OCI-LY7 (cell line): ENCODE measurements around the gene TOM1L2. TPM values are rescaled to one million over a fixed set of nuclear protein-coding genes. Genes with fewer than 3 reads are reported as not detected.

ENCODE experiments used
- BruUV-seq: library from RNA; stranded (reverse); fragments of 400-500 nt; replicated peaks from 2 replicates; lab custom pipeline; 2021; lab: Mats Ljungman, UMichigan
- CTCF ChIA-PET: fragments of 300-600 bp; sonication (Branson Sonifier 250); formaldehyde crosslinking; loops from one replicate; lab custom pipeline; 2022; ENCODE audit warnings: antibody characterized with exemption; ENCODE audit not compliant: unreplicated experiment; lab: Charles Lee
- POLR2A ChIA-PET: fragments of 300-600 bp; sonication (Branson Sonifier 250); formaldehyde crosslinking; loops from one replicate; lab custom pipeline; 2022; ENCODE audit warnings: antibody characterized with exemption; lab: Charles Lee
- DNase-seq: peaks from one replicate; pipeline ENCODE4 v3.0.0-alpha.2; 2015; ENCODE audit warnings: low spot score
- H2AFZ ChIP-seq: fragments of 200-600 bp; sonication (generic), shearing (Covaris generic); 2 replicates; pipeline ENCODE4 v1.6.1; 2014; ENCODE audit warnings: mild to moderate bottlenecking, antibody characterized with exemption, low read length, moderate library complexity
- H3K27ac ChIP-seq: fragments of 200-600 bp; sonication (generic); 2 replicates; pipeline ENCODE4 v1.5.1; 2014; ENCODE audit warnings: mixed run types, low read depth, mild to moderate bottlenecking, moderate library complexity, low read length, inconsistent platforms; ENCODE audit not compliant: poor library complexity, severe bottlenecking
- H3K36me3 ChIP-seq: fragments of 200-600 bp; sonication (generic); 2 replicates; pipeline ENCODE4 v1.6.1; 2014; ENCODE audit warnings: mild to moderate bottlenecking, antibody characterized with exemption, low read length, moderate library complexity, mixed read lengths; ENCODE audit not compliant: insufficient read depth
- H3K4me1 ChIP-seq: fragments of 200-600 bp; sonication (generic); 2 replicates; pipeline ENCODE4 v1.5.1; 2014; ENCODE audit warnings: mild to moderate bottlenecking, low read length; ENCODE audit not compliant: insufficient read depth, poor library complexity, severe bottlenecking
- H3K4me2 ChIP-seq: fragments of 200-600 bp; sonication (generic); 2 replicates; pipeline ENCODE4 v1.6.1; 2014; ENCODE audit warnings: mild to moderate bottlenecking, low read length
- H3K4me3 ChIP-seq: fragments of 200-600 bp; sonication (generic); 2 replicates; pipeline ENCODE4 v1.5.1; 2014; ENCODE audit warnings: mild to moderate bottlenecking, low read depth, low read length; ENCODE audit not compliant: poor library complexity, severe bottlenecking
- H3K79me2 ChIP-seq: fragments of 200-600 bp; sonication (generic); 2 replicates; pipeline ENCODE4 v1.6.1; 2016; ENCODE audit warnings: low read depth, mild to moderate bottlenecking, low read length, moderate library complexity, mixed read lengths; ENCODE audit not compliant: insufficient read depth
- H3K9me2 ChIP-seq: fragments of 200-600 bp; sonication (generic); 2 replicates; pipeline ENCODE4 v1.6.1; 2016; ENCODE audit warnings: mild to moderate bottlenecking, low read length, mixed read lengths; ENCODE audit not compliant: insufficient read depth
- H3K9me3 ChIP-seq: fragments of 200-600 bp; sonication (generic); 2 replicates; pipeline ENCODE4 v1.6.1; 2014; ENCODE audit warnings: mild to moderate bottlenecking, mixed run types, low read length, mixed read lengths
- H4K20me1 ChIP-seq: fragments of 200-600 bp; sonication (generic); 2 replicates; pipeline ENCODE4 v1.6.1; 2014; ENCODE audit warnings: mild to moderate bottlenecking, antibody characterized with exemption, low read length, moderate library complexity, mixed read lengths; ENCODE audit not compliant: insufficient read depth
- CTCF ChIP-seq: fragments of 200-600 bp; sonication (generic); conservative IDR thresholded peaks from 2 replicates; pipeline ENCODE4 v1.5.1; 2014; ENCODE audit warnings: mild to moderate bottlenecking, antibody characterized with exemption, low read length, moderate library complexity, mixed read lengths
- EZH2phosphoT487 ChIP-seq: fragments of 200-600 bp; sonication (generic); IDR thresholded peaks from 2 replicates; pipeline ENCODE4 v1.6.1; 2018; ENCODE audit warnings: low read depth, borderline replicate concordance, mild to moderate bottlenecking, mixed run types, antibody characterized with exemption, low read length, moderate library complexity, mixed read lengths
- intact Hi-C: fragments of 100-400 bp; cut with micrococcal nuclease; formaldehyde crosslinking; loops from one replicate; pipeline ENCODE4 v1.10.0; 2022; ENCODE audit not compliant: unreplicated experiment
- total RNA-seq, 2 experiments: library from RNA; depleted of rRNA in 1 of 2; stranded (reverse); fragments of >200 nt in 1 of 2; shearing (Covaris generic) in 1 of 2; gene quantifications; 2 replicates each; pipeline ENCODE4 v1.2.3, GENCODE V29; 2014 to 2022

The TOM1L2 gene
- total RNA-seq, 2 experiments from 2014 or later = 4.9 to 14.3 TPM

DNA sequence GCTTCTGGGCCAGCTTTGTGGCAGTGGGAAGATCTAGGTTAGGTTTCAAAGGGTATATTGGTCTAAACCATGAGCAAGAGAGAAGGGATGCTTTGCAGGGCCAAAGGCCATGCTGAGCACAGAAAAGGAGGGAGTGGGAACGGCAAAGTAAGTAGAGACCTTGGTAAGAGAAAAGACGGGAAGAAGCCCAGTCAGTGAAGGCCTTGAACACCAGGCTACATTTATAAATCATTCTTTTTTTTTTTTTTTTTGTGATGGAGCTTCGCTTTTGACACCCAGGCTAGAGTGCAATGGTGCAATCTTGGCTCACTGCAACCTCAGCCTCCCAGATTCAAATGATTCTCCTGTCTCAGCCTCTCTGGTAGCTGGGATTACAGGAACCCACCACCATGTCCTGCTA is 18.1 kb downstream of the TOM1L2 start:
- no peaks in the 10 kb centered on the region for H3K9me3 ChIP-seq
- no peaks in the 10 kb centered on the region for H3K79me2 ChIP-seq
- H3K4me3 ChIP-seq = no peak overlapping the region
- no peaks in the 10 kb centered on the region for H3K9me2 ChIP-seq
- TF ChIP-seq CTCF = no peak
- no peak for TF ChIP-seq EZH2phosphoT487
- no peaks in the 10 kb centered on the region for H3K4me1 ChIP-seq
- POLR2A ChIA-PET = no interaction called here
- CTCF ChIA-PET = no interaction called here
- no peak overlapping the region for H3K4me2 ChIP-seq
- BruUV-seq = no TSS peak
- DNase-seq = no peak
- no peak overlapping the region for H3K27ac ChIP-seq
- no peaks in the 10 kb centered on the region; the same call in 1 of the 2 replicates for H4K20me1 ChIP-seq
- H3K36me3 ChIP-seq = no peaks in the 10 kb centered on the region
- H2AFZ ChIP-seq = no peak overlapping the region
- intact Hi-C loops = no loop called here

GRCh38 chr17:17952691-17953090 is 19.5 kb downstream of the TOM1L2 start:
- CTCF ChIA-PET = interaction anchor here (0.5 kb wide), 1 partner anchor 53 kb away, joined by 3 read pairs; no protein-coding TSS in a partner anchor
- DNase-seq = no peak
- POLR2A ChIA-PET = no interaction called here
- H3K79me2 ChIP-seq = no peaks in the 10 kb centered on the region
- no peaks in the 10 kb centered on the region for H3K9me2 ChIP-seq
- no peaks in the 10 kb centered on the region for H3K9me3 ChIP-seq
- H3K4me3 ChIP-seq = no peak overlapping the region
- H3K27ac ChIP-seq = no peak overlapping the region
- H3K36me3 ChIP-seq = no peaks in the 10 kb centered on the region
- H4K20me1 ChIP-seq = no peaks in the 10 kb centered on the region; the same call in 1 of the 2 replicates
- no peak overlapping the region for H2AFZ ChIP-seq
- H3K4me1 ChIP-seq = no peaks in the 10 kb centered on the region
- TF ChIP-seq CTCF (0 out of 2 replicates have a peak, but pooled peaks have one; percentile 17), EZH2phosphoT487 (no peak)
- intact Hi-C loops = no loop called here
- BruUV-seq = no TSS peak
- H3K4me2 ChIP-seq = no peak overlapping the region

DNA sequence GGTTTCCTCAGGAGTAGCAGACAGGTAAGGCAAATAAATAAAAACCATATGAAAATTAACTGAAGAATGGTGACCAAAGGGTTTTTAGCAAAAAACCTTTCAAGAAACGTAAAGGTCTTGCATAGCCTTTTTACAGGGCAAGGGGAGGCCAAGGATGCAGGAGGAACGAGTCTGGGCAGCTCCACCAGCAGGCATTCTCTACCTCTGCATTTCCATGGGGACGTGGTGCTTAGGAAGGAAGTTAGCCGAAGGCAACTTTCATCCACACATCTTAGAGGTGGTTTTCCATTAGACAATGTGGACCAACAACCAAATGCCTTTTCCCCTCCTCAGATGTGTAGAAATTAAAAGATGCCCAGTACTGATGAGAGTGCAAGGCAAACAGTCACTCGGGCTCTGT is 20.7 kb downstream of the TOM1L2 start:
- no peaks in the 10 kb centered on the region for H3K79me2 ChIP-seq
- H3K4me2 ChIP-seq = no peak overlapping the region
- H3K36me3 ChIP-seq = no peaks in the 10 kb centered on the region
- TF ChIP-seq CTCF (no peak), EZH2phosphoT487 (no peak)
- H4K20me1 ChIP-seq = no peaks in the 10 kb centered on the region; the same call in 1 of the 2 replicates
- BruUV-seq = no TSS peak
- no peak overlapping the region for H3K4me3 ChIP-seq
- no peaks in the 10 kb centered on the region for H3K9me2 ChIP-seq
- H3K9me3 ChIP-seq = no peaks in the 10 kb centered on the region
- DNase-seq = no peak
- no peaks in the 10 kb centered on the region for H3K4me1 ChIP-seq
- no peak overlapping the region for H3K27ac ChIP-seq
- ChIA-PET CTCF (no interaction called here), POLR2A (no interaction called here)
- H2AFZ ChIP-seq = no peak overlapping the region
- intact Hi-C loops = no loop called here
